ENCODE data around the gene NCAPD2.
A peak's percentile ranks its signal among the peaks of the same experiment; 100 is the strongest.
"Not testable (repeated sequence)": the region's sequence is repeated elsewhere in the genome, so short reads cannot be mapped to it uniquely, and the experiment has no call there.

The NCAPD2 gene

GRCh38 chr12:6492838-6493496, 935 bp upstream of the NCAPD2 start, which contains the start of gene MRPL51:
TSS of gene MRPL51 (minus strand) at chr12:6493262. CDS start at chr12:6493136, 126 bp downstream.
- DNase-seq (ENCODE audit: low read depth) = peak; percentile 86

GRCh38 chr12:6494258-6494743, 399 bp downstream of the NCAPD2 start:
- DNase-seq (ENCODE audit: low read depth) = no peak

- no peak for DNase-seq (ENCODE audit: low read depth)
Measured at GRCh38 chr12:6494968-6495367, 1.1 kb downstream of the NCAPD2 start.

GRCh38 chr12:6497291-6497690, 3.4 kb downstream of the NCAPD2 start:
- not testable (repeated sequence) for DNase-seq (ENCODE audit: low read depth)

GRCh38 chr12:6500466-6500865, 6.6 kb downstream of the NCAPD2 start:
- DNase-seq (ENCODE audit: low read depth) = no peak

GRCh38 chr12:6507102-6507998, 13.4 kb downstream of the NCAPD2 start:
- no peak for DNase-seq (ENCODE audit: low read depth)

- no peak for DNase-seq (ENCODE audit: low read depth)
Measured at GRCh38 chr12:6508087-6508486, 14.2 kb downstream of the NCAPD2 start.

- DNase-seq (ENCODE audit: low read depth) = no peak
Measured at GRCh38 chr12:6520186-6520585, 26.3 kb downstream of the NCAPD2 start.

GRCh38 chr12:6522193-6522592, 28.3 kb downstream of the NCAPD2 start:
- DNase-seq (ENCODE audit: low read depth) = no peak

GRCh38 chr12:6523708-6524107, 29.8 kb downstream of the NCAPD2 start:
- no peak for DNase-seq (ENCODE audit: low read depth)

- DNase-seq (ENCODE audit: low read depth) = no peak
Measured at GRCh38 chr12:6524648-6525047, 30.7 kb downstream of the NCAPD2 start.

- DNase-seq (ENCODE audit: low read depth) = no peak
Measured at GRCh38 chr12:6526201-6526600, 32.3 kb downstream of the NCAPD2 start.

- DNase-seq (ENCODE audit: low read depth) = no peak
Measured at GRCh38 chr12:6526766-6527525, 33.0 kb downstream of the NCAPD2 start.

- no peak for DNase-seq (ENCODE audit: low read depth)
Measured at GRCh38 chr12:6527711-6528110, 33.8 kb downstream of the NCAPD2 start.

GRCh38 chr12:6528539-6529235, 34.8 kb downstream of the NCAPD2 start:
- DNase-seq (ENCODE audit: low read depth) = no peak

GRCh38 chr12:6529291-6529737, 35.4 kb downstream of the NCAPD2 start:
- no peak for DNase-seq (ENCODE audit: low read depth)

GRCh38 chr12:6530576-6531260, 36.8 kb downstream of the NCAPD2 start:
- no peak for DNase-seq (ENCODE audit: low read depth)

- peak; percentile 87 for DNase-seq (ENCODE audit: low read depth)
Measured at GRCh38 chr12:6532051-6532926, 38.4 kb downstream of the NCAPD2 start.

- no peak for DNase-seq (ENCODE audit: low read depth)
Measured at GRCh38 chr12:6532927-6533652, 39.2 kb downstream of the NCAPD2 start.

- no peak for DNase-seq (ENCODE audit: low read depth)
Measured at GRCh38 chr12:6533653-6533922, 39.7 kb downstream of the NCAPD2 start.
